Measurements from ENCODE around the gene CLEC2A.
A peak's percentile ranks its signal among the peaks of the same experiment; 100 is the strongest.
"Not testable (repeated sequence)": the region's sequence is repeated elsewhere in the genome, so short reads cannot be mapped to it uniquely, and the experiment has no call there.

CLEC2A gene

GRCh38 chr12:9932270-9932669, at the start of gene CLEC2A:
CLEC2A (minus strand) TSS chr12:9932370; CDS start chr12:9932329, 41 bp downstream.
- DNase-seq (ENCODE audit: low spot score): no peak

- no peak for DNase-seq (ENCODE audit: low spot score)
These were observed 48.0 kb upstream of the CLEC2A start for GRCh38 chr12:9980126-9980525.

GRCh38 chr12:9977916-9978315, 45.7 kb upstream of the CLEC2A start:
- DNase-seq (ENCODE audit: low spot score): no peak

- DNase-seq (ENCODE audit: low spot score): not testable (repeated sequence)
These were observed 44.5 kb upstream of the CLEC2A start for GRCh38 chr12:9976626-9977025.

GRCh38 chr12:9975614-9976013, 43.4 kb upstream of the CLEC2A start:
- DNase-seq (ENCODE audit: low spot score): no peak

- DNase-seq (ENCODE audit: low spot score): not testable (repeated sequence)
These were observed 42.6 kb upstream of the CLEC2A start for GRCh38 chr12:9974731-9975130.

GRCh38 chr12:9973949-9974348, 41.8 kb upstream of the CLEC2A start:
- DNase-seq (ENCODE audit: low spot score): no peak

GRCh38 chr12:9971181-9971580, 39.0 kb upstream of the CLEC2A start, which contains the start of gene CLEC12A:
CLEC12A (plus strand) TSS chr12:9971409; CDS start chr12:9971597, 188 bp downstream.
- DNase-seq (ENCODE audit: low spot score): no peak

GRCh38 chr12:9969673-9970072, 37.5 kb upstream of the CLEC2A start:
- no peak for DNase-seq (ENCODE audit: low spot score)

- DNase-seq (ENCODE audit: low spot score): no peak
These were observed 29.7 kb upstream of the CLEC2A start for GRCh38 chr12:9961901-9962300.

- no peak for DNase-seq (ENCODE audit: low spot score)
These were observed 28.9 kb upstream of the CLEC2A start for GRCh38 chr12:9961106-9961505.

- no peak for DNase-seq (ENCODE audit: low spot score)
These were observed 28.4 kb upstream of the CLEC2A start for GRCh38 chr12:9960590-9960989.

- no peak for DNase-seq (ENCODE audit: low spot score)
These were observed 25.7 kb upstream of the CLEC2A start for GRCh38 chr12:9957834-9958233.

- not testable (repeated sequence) for DNase-seq (ENCODE audit: low spot score)
These were observed 21.0 kb upstream of the CLEC2A start for GRCh38 chr12:9952954-9953729.

GRCh38 chr12:9951026-9951675, 19.0 kb upstream of the CLEC2A start:
- DNase-seq (ENCODE audit: low spot score): no peak

GRCh38 chr12:9948606-9949296, 16.6 kb upstream of the CLEC2A start:
- DNase-seq (ENCODE audit: low spot score): no peak

- DNase-seq (ENCODE audit: low spot score): no peak
These were observed 15.5 kb upstream of the CLEC2A start for GRCh38 chr12:9947674-9948073.

- DNase-seq (ENCODE audit: low spot score): no peak
These were observed 12.2 kb upstream of the CLEC2A start for GRCh38 chr12:9944391-9944790.

- DNase-seq (ENCODE audit: low spot score): no peak
These were observed 11.1 kb upstream of the CLEC2A start for GRCh38 chr12:9943240-9943639.

GRCh38 chr12:9941838-9942237, 9.7 kb upstream of the CLEC2A start:
- no peak for DNase-seq (ENCODE audit: low spot score)

GRCh38 chr12:9940375-9940774, 8.2 kb upstream of the CLEC2A start:
- peak; percentile 20 for DNase-seq (ENCODE audit: low spot score)

GRCh38 chr12:9936591-9936990, 4.4 kb upstream of the CLEC2A start:
- no peak for DNase-seq (ENCODE audit: low spot score)

- no peak for DNase-seq (ENCODE audit: low spot score)
These were observed 2.9 kb upstream of the CLEC2A start for GRCh38 chr12:9935026-9935425.

Measured in COLO829 (cell line).